ENCODE data around the gene ZNF77. TPM values are rescaled to one million over a fixed set of nuclear protein-coding genes. Genes with fewer than 3 reads are reported as not detected.
"Not testable (repeated sequence)": the region's sequence is repeated elsewhere in the genome, so short reads cannot be mapped to it uniquely, and the experiment has no call there.

ZNF77 gene
- polyA plus RNA-seq, 3 donors = 0.30 to 2.7 (median 1.0) TPM

DNA sequence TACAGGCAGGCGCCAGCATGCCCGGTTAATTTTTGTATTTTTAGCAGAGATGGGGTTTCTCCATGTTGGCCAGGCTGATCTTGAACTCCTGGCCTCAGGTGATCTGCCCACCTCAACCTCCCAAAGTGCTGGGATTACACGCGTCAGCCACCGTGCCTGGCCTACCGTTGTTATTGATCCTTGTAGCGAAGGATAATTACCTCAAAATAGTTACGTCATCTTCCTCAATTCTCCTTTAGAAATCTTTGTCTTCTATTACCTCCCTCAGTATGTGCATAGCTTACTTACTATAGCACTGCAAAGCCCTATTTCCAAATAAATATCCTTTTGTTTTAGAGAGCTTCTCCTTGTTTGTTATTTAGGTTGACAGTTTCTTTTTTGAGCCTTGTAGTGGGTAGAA, 23.2 kb upstream of the ZNF77 start:
- H3K36me3 Mint-ChIP-seq = no peaks in the 10 kb centered on the region
- no peak overlapping the region for H3K27ac Mint-ChIP-seq
- H3K9me3 ChIP-seq (replicated peaks in 1 of 2; ENCODE audit: control insufficient read depth in 1 of 2, insufficient read depth in 1 of 2, low read length in 2 of 2) = peaks cover 0 to 3% of the 10 kb centered on the region in 2 donors
- 80% methylated on average over 5 of the region's 8 CpGs for WGBS (ENCODE audit: insufficient coverage)
- intact Hi-C loops (cut with micrococcal nuclease) = loop anchor here in 1 of 2 donors (5.0 kb wide), 1 partner anchor 244 kb away; no protein-coding TSS in a partner anchor
- H3K4me1 ChIP-seq (ENCODE audit: control insufficient read depth in 1 of 2, insufficient read depth in 2 of 2, low read length in 2 of 2) = peaks cover 9 to 14% of the 10 kb centered on the region in 2 donors
- H3K27me3 Mint-ChIP-seq (ENCODE audit: low read depth in 3 of 3) = peaks cover 7 to 15% (median 13%) of the 10 kb centered on the region in 3 donors
- TF ChIP-seq, protein P1, sequence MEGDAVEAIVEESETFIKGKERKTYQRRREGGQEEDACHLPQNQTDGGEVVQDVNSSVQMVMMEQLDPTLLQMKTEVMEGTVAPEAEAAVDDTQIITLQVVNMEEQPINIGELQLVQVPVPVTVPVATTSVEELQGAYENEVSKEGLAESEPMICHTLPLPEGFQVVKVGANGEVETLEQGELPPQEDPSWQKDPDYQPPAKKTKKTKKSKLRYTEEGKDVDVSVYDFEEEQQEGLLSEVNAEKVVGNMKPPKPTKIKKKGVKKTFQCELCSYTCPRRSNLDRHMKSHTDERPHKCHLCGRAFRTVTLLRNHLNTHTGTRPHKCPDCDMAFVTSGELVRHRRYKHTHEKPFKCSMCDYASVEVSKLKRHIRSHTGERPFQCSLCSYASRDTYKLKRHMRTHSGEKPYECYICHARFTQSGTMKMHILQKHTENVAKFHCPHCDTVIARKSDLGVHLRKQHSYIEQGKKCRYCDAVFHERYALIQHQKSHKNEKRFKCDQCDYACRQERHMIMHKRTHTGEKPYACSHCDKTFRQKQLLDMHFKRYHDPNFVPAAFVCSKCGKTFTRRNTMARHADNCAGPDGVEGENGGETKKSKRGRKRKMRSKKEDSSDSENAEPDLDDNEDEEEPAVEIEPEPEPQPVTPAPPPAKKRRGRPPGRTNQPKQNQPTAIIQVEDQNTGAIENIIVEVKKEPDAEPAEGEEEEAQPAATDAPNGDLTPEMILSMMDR (IDR thresholded peaks at IDR 0.05) = no peak
- no peak overlapping the region for H3K27ac ChIP-seq (ENCODE audit: low read depth in 1 of 2, low read length in 2 of 2)
- no peaks in the 10 kb centered on the region for H4K20me1 ChIP-seq (ENCODE audit: insufficient read depth, low read length)
- no peak for DNase-seq
- H3K4me2 ChIP-seq (replicated peaks; ENCODE audit: extremely low read depth, low read length, poor library complexity, severe bottlenecking) = no peak overlapping the region
- no peak overlapping the region for H3K4me3 ChIP-seq (replicated peaks in 1 of 3; ENCODE audit: low read depth in 2 of 3, low read length in 3 of 3)
- no peak overlapping the region for H3K4me3 Mint-ChIP-seq
- H3K79me2 ChIP-seq (ENCODE audit: insufficient read depth, low read length) = no peaks in the 10 kb centered on the region
- no peak overlapping the region for H2AFZ ChIP-seq (ENCODE audit: insufficient read depth, low read depth, low read length, poor library complexity, severe bottlenecking)
- peaks cover 0 to 11% (median 7%) of the 10 kb centered on the region in 7 donors for H3K9me3 Mint-ChIP-seq
- H3K9ac ChIP-seq (ENCODE audit: insufficient read depth, low read length, poor library complexity, severe bottlenecking) = no peak overlapping the region
- peaks cover 10% of the 10 kb centered on the region for H3K4me1 Mint-ChIP-seq
- no peaks in the 10 kb centered on the region for H3K36me3 ChIP-seq (replicated peaks in 1 of 2; ENCODE audit: control insufficient read depth in 1 of 2, insufficient read depth in 2 of 2, low read length in 2 of 2)
- H3K27me3 ChIP-seq (ENCODE audit: control insufficient read depth in 2 of 2, insufficient read depth in 2 of 2, low read length in 2 of 2) = peaks cover 0 to 2% of the 10 kb centered on the region in 2 donors

DNA sequence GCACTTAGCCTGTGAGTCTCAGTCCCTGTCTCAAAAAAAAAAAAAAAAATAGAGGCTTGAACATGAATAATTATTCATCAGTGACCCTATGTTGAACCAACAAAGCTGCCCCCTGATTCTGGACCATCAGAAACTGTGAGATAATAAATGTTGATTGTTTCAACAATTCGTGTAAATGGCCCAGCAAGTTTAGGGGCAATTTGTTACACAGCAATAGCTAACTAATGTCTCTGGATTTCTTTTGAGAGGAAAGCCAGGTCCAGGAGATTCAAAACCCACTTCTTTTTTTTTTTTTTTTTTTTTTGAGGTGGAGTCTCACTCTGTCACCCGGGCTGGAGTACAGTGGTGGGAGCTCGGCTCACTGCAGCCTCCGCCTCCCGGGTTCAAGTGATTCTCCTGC, 20.1 kb upstream of the ZNF77 start:
- Mint-ChIP-seq H3K36me3 (no peaks in the 10 kb centered on the region), H3K4me1 (peaks cover 4% of the 10 kb centered on the region), H3K27ac (no peak overlapping the region), H3K27me3 (ENCODE audit: low read depth in 3 of 3) (peaks cover 3 to 6% (median 5%) of the 10 kb centered on the region in 3 donors), H3K4me3 (no peak overlapping the region), H3K9me3 (peaks cover 0 to 11% (median 8%) of the 10 kb centered on the region in 7 donors)
- no peak for DNase-seq
- H3K27ac ChIP-seq (ENCODE audit: low read depth in 1 of 2, low read length in 2 of 2) = no peak overlapping the region
- no peak overlapping the region for H3K4me3 ChIP-seq (replicated peaks in 1 of 3; ENCODE audit: low read depth in 2 of 3, low read length in 3 of 3)
- 100% methylated on average over 3 of the region's 5 CpGs for WGBS (ENCODE audit: insufficient coverage)
- no peak overlapping the region for H3K9ac ChIP-seq (ENCODE audit: insufficient read depth, low read length, poor library complexity, severe bottlenecking)
- no peaks in the 10 kb centered on the region for H3K79me2 ChIP-seq (ENCODE audit: insufficient read depth, low read length)
- intact Hi-C loops (cut with micrococcal nuclease) = loop anchor here in 1 of 2 donors (5.0 kb wide), 2 partner anchors 137 to 247 kb away; no protein-coding TSS in a partner anchor
- no peak overlapping the region for H2AFZ ChIP-seq (ENCODE audit: insufficient read depth, low read depth, low read length, poor library complexity, severe bottlenecking)
- no peaks in the 10 kb centered on the region for H3K36me3 ChIP-seq (replicated peaks in 1 of 2; ENCODE audit: control insufficient read depth in 1 of 2, insufficient read depth in 2 of 2, low read length in 2 of 2)
- H3K27me3 ChIP-seq (ENCODE audit: control insufficient read depth in 2 of 2, insufficient read depth in 2 of 2, low read length in 2 of 2) = no peaks in the 10 kb centered on the region
- H4K20me1 ChIP-seq (ENCODE audit: insufficient read depth, low read length) = no peaks in the 10 kb centered on the region
- peaks cover 5 to 6% of the 10 kb centered on the region in 2 donors for H3K4me1 ChIP-seq (ENCODE audit: control insufficient read depth in 1 of 2, insufficient read depth in 2 of 2, low read length in 2 of 2)
- no peak overlapping the region for H3K4me2 ChIP-seq (replicated peaks; ENCODE audit: extremely low read depth, low read length, poor library complexity, severe bottlenecking)
- H3K9me3 ChIP-seq (replicated peaks in 1 of 2; ENCODE audit: control insufficient read depth in 1 of 2, insufficient read depth in 1 of 2, low read length in 2 of 2) = peaks cover 0 to 3% of the 10 kb centered on the region in 2 donors
- TF ChIP-seq, protein P1 (IDR thresholded peaks at IDR 0.05) = no peak

DNA sequence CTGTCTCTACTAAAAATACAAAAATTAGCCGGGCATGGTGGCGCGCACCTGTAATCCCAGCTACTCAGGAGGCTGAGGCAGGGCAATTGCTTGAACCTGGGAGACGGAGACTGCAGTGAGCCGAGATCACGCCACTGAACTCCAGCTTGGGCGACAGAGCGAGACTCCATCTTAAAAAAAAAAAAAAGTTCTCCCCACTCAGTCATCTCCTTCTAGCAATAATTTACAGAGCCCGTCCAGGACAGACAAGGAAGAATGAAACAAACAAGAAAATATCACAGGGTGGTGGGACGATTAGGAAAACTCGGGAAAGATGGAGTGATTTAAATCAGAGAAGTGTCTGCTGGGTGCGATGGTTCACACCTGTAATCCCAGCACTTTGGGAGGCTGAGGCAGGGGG, 18.9 kb upstream of the ZNF77 start:
- peaks cover 0 to 11% (median 8%) of the 10 kb centered on the region in 7 donors for H3K9me3 Mint-ChIP-seq
- H3K79me2 ChIP-seq (ENCODE audit: insufficient read depth, low read length); H3K4me3 Mint-ChIP-seq; H3K27me3 ChIP-seq (ENCODE audit: control insufficient read depth in 2 of 2, insufficient read depth in 2 of 2, low read length in 2 of 2); H3K9me3 ChIP-seq (replicated peaks in 1 of 2; ENCODE audit: control insufficient read depth in 1 of 2, insufficient read depth in 1 of 2, low read length in 2 of 2); H2AFZ ChIP-seq (ENCODE audit: insufficient read depth, low read depth, low read length, poor library complexity, severe bottlenecking); H3K27ac ChIP-seq (ENCODE audit: low read depth in 1 of 2, low read length in 2 of 2); H3K4me1 Mint-ChIP-seq; H3K36me3 ChIP-seq (replicated peaks in 1 of 2; ENCODE audit: control insufficient read depth in 1 of 2, insufficient read depth in 2 of 2, low read length in 2 of 2); H3K4me3 ChIP-seq (replicated peaks in 1 of 3; ENCODE audit: low read depth in 2 of 3, low read length in 3 of 3); H3K9ac ChIP-seq (ENCODE audit: insufficient read depth, low read length, poor library complexity, severe bottlenecking); H4K20me1 ChIP-seq (ENCODE audit: insufficient read depth, low read length); DNase-seq; H3K4me2 ChIP-seq (replicated peaks; ENCODE audit: extremely low read depth, low read length, poor library complexity, severe bottlenecking); H3K27me3 Mint-ChIP-seq (ENCODE audit: low read depth in 3 of 3); H3K36me3 Mint-ChIP-seq; H3K27ac Mint-ChIP-seq; H3K4me1 ChIP-seq (ENCODE audit: control insufficient read depth in 1 of 2, insufficient read depth in 2 of 2, low read length in 2 of 2): not testable (repeated sequence)
- intact Hi-C loops (cut with micrococcal nuclease) = loop anchor here in 1 of 2 donors (5.0 kb wide), 1 partner anchor 139 kb away; no protein-coding TSS in a partner anchor
- WGBS (ENCODE audit: insufficient coverage) = 97% methylated on average over 7 of the region's 12 CpGs

Measured in CD14-positive monocyte (primary cell).